Measurements from ENCODE around the gene TRIM40. TPM values are rescaled to one million over a fixed set of nuclear protein-coding genes. Genes with fewer than 3 reads are reported as not detected.
A peak's percentile ranks its signal among the peaks of the same experiment; 100 is the strongest.

TRIM40 gene
- total and polyA plus RNA-seq, 2 of the 13 experiments (the other 11 are each of a cell fraction or from before 2014, with no cell fraction given), result 0.58 TPM; not detected in 1

GRCh38 chr6:30101444-30102413 lies 34.2 kb upstream of the TRIM40 start (continued):
- TF ChIP-seq ZNF781 (CRISPR knock-in tag; IDR thresholded peaks at IDR 0.05; ENCODE audit: borderline replicate concordance, not compliant biosample characterization) (no peak), PHF20 (CRISPR knock-in tag; IDR thresholded peaks at IDR 0.05) (peak; percentile 55), SMAD1 (CRISPR knock-in tag; IDR thresholded peaks at IDR 0.05; ENCODE audit: borderline replicate concordance, low read depth) (peak; percentile 77; the same call in 1 of the 2 replicates), ZNF574 (CRISPR knock-in tag; IDR thresholded peaks at IDR 0.05) (peak; percentile 90), PTBP1 (IDR thresholded peaks at IDR 0.05; ENCODE audit: low read depth, low read length, poor library complexity, severe bottlenecking) (peak; percentile 62), PCBP1 (IDR thresholded peaks at IDR 0.05; ENCODE audit: borderline replicate concordance, low read depth, low read length) (no peak), KLF13 (CRISPR knock-in tag; IDR thresholded peaks at IDR 0.05) (no peak), ZNF790 (CRISPR knock-in tag; IDR thresholded peaks at IDR 0.05; ENCODE audit: borderline replicate concordance) (no peak), ZNF136 (CRISPR knock-in tag; IDR thresholded peaks at IDR 0.05; ENCODE audit: low read depth) (peak; percentile 44; the same call in 1 of the 2 replicates)
- TF ChIP-seq, protein P1, sequence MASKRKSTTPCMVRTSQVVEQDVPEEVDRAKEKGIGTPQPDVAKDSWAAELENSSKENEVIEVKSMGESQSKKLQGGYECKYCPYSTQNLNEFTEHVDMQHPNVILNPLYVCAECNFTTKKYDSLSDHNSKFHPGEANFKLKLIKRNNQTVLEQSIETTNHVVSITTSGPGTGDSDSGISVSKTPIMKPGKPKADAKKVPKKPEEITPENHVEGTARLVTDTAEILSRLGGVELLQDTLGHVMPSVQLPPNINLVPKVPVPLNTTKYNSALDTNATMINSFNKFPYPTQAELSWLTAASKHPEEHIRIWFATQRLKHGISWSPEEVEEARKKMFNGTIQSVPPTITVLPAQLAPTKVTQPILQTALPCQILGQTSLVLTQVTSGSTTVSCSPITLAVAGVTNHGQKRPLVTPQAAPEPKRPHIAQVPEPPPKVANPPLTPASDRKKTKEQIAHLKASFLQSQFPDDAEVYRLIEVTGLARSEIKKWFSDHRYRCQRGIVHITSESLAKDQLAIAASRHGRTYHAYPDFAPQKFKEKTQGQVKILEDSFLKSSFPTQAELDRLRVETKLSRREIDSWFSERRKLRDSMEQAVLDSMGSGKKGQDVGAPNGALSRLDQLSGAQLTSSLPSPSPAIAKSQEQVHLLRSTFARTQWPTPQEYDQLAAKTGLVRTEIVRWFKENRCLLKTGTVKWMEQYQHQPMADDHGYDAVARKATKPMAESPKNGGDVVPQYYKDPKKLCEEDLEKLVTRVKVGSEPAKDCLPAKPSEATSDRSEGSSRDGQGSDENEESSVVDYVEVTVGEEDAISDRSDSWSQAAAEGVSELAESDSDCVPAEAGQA (IDR thresholded peaks at IDR 0.05; ENCODE audit: low read depth), result peak; percentile 71; the same call in 1 of the 2 replicates
- TF ChIP-seq, protein P1 (CRISPR knock-in tag; IDR thresholded peaks at IDR 0.05; ENCODE audit: borderline replicate concordance), result no peak
- TF ChIP-seq, protein P2, sequence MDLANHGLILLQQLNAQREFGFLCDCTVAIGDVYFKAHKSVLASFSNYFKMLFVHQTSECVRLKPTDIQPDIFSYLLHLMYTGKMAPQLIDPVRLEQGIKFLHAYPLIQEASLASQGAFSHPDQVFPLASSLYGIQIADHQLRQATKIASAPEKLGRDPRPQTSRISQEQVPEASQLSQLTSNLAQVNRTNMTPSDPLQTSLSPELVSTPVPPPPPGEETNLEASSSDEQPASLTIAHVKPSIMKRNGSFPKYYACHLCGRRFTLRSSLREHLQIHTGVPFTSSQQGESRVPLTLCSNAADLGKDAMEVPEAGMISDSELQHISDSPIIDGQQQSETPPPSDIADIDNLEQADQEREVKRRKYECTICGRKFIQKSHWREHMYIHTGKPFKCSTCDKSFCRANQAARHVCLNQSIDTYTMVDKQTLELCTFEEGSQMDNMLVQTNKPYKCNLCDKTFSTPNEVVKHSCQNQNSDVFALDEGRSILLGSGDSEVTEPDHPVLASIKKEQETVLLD (CRISPR knock-in tag; IDR thresholded peaks at IDR 0.05; ENCODE audit: low read depth), result 0 out of 2 replicates have a peak, but pooled peaks have one; percentile 53

Data from HepG2 (cell line).